ENCODE measurements around the gene ELP2.
"Not testable (repeated sequence)": the region's sequence is repeated elsewhere in the genome, so short reads cannot be mapped to it uniquely, and the experiment has no call there.

Gene ELP2

DNA sequence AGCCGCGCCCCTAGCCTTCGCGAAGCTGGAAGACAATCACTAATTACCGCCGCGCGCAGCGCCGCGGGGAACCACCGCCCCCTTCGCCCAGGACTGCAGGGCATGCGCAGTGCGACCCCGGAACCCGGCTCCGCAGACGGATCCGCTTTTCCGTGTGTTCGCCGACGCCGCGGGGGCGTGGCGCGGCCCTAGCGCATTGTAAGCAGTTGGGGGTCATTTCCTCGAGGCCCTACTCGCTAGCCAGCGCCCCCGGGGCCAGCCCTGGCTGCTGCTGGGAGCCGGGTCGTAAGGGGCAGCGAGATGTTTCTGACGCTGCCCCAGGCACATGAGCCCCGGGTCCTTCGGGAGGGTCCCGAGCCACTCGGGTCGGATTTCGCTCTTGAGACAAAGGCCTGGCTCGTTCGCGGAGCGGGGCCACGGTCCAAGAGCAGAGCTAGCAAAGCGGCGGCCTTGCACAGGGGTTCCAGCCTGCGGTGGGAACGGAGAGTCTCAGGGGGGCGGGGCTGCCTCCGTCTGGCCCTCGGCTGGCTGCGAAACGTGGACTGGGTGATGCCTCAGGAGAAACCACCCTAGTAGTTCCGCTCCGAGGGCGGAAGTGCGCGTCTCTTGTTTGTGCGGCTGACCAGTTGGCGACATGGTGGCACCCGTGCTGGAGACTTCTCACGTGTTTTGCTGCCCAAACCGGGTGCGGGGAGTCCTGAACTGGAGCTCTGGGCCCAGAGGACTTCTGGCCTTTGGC is at the start of gene ELP2, which contains the start of gene SLC39A6:
Gene ELP2, plus strand, starts transcription at position 600 of the 739 bp plus-strand sequence. Its CDS starts 35 bp downstream, at position 635.
Gene SLC39A6, minus strand, starts transcription at position 41 of the 739 bp plus-strand sequence. CDS start 2,333 bp downstream, outside the sequence.
- peak; percentile 88 for DNase-seq (ENCODE audit: low spot score)

- DNase-seq (ENCODE audit: low spot score): not testable (repeated sequence)
Observed at GRCh38 chr18:36081118-36081517, 48.6 kb upstream of the ELP2 start.

- no peak for DNase-seq (ENCODE audit: low spot score)
Observed at GRCh38 chr18:36083729-36084128, 46.0 kb upstream of the ELP2 start.

DNA sequence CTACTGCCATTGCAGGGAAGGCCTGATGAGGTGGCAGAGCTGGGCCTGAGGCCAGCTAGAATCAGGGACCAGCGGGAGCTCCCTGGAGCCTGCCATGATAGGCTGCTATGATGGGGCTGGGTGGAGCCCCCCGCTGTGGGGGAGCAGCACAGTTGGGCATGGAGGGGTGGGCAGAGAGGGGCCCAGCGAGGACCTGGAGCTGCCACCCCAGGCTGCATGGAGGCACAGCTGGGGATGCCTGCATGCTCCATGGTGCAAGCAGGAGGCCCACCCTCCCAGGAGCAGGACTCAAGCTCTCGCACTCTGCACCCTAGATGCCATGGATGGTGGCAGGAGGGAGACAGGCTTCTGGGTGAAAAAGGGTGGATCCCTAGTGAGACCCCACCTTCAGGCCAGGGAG is 44.5 kb upstream of the ELP2 start:
- no peak for DNase-seq (ENCODE audit: low spot score)

GRCh38 chr18:36086186-36086585 is 43.5 kb upstream of the ELP2 start:
- no peak for DNase-seq (ENCODE audit: low spot score)

GRCh38 chr18:36088256-36088655 is 41.4 kb upstream of the ELP2 start:
- no peak for DNase-seq (ENCODE audit: low spot score)

GRCh38 chr18:36089001-36089400 is 40.7 kb upstream of the ELP2 start:
- DNase-seq (ENCODE audit: low spot score): no peak

- DNase-seq (ENCODE audit: low spot score): not testable (repeated sequence)
Observed at GRCh38 chr18:36092116-36092515, 37.6 kb upstream of the ELP2 start.

DNA sequence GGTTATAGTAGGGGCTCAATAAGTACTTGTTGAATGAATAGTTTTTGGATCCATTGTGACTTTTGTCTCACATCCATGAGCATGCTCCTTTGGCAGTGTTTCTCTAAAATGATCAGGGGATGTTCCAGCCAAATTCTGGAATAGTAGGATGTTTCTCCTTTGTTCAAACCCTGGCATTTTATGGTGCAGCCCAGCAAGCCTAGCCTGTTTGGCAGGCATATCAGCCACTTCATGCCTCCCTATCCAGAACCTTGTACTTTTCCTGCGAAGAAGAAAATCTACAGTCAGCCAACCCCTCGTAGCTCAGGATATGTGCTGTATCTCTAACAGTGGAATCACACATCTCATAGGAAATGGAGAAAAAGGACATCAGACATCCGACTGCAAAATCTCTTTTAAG is 35.3 kb upstream of the ELP2 start:
- DNase-seq (ENCODE audit: low spot score): no peak

GRCh38 chr18:36095936-36096519 is 33.7 kb upstream of the ELP2 start:
- peak; percentile 51 for DNase-seq (ENCODE audit: low spot score)

DNA sequence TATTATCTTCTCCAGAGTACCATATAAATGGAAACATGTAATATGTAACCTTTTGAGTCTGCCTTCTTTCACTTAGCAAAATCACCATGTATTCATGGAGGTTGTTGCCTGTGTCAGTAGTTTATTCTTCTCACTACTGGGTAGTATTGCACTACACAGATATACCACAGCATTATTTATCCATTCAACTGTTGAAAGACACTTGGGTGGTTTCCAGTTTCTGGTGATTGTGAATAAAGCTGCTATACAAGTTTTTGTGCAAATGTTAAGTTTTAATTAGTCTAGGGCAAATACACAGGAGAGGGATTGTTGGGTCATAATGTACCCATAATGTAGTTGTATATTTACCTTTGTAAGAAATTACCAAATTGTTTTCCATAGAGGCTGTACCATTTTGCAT is 32.7 kb upstream of the ELP2 start:
- DNase-seq (ENCODE audit: low spot score): no peak

DNA sequence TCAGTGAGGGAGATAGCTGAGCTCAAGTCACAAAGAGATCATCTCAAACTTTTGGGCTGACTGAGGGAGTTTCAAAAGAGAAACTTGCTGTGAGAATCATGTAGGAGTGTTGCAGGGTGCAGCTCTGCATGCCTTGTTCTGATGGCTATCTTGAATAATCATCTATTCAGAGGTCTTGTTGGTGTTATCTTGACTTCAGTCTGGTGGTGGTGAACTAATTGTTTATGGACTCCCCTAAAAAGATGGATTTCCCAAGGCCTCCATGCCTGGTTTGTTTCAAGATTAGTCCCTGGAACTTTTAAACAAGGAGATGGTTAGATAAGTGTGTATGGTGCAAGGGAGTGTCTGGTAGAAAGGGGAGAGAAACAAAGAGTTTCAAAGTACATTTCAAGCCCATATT is 30.4 kb upstream of the ELP2 start:
- no peak for DNase-seq (ENCODE audit: low spot score)

DNA sequence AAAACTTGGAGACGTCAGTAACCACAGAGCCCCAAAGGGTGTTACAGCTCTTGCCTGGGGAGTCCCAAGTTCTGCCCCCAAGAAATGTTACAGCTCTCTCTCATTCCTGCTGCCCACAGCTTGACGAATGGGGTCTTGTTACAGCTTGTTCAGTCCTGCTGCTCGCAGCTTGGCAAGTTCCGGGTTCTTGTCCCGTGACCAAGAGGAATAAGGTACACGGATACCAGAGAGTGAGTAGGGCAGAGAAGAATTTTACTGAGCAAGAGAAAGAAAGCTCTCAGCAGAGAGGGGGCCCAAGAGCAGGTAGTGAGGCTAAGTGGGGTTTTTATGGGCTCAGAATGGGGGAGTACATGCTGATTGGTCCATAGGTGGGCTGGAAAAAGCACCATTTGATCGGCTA is 27.8 kb upstream of the ELP2 start:
- DNase-seq (ENCODE audit: low spot score): no peak

DNA sequence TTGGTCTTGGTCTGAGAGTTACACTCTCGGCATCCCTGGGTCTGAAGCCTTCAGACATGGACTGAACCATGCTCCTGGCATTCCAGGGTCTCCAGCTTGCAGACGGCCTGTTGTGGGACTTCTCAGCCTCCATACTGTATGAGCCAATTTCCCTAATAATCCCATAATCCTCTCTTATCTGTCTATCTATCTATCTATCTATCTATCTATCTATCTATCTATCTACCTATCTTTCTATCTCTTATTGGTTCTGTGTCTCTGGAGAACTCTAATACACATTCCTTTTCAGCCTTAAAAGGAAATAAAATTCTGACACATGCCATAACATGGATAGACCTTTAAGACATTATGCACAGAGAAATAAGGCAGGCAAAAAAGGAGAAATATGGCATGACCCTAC is 24.9 kb upstream of the ELP2 start:
- no peak for DNase-seq (ENCODE audit: low spot score)

DNA sequence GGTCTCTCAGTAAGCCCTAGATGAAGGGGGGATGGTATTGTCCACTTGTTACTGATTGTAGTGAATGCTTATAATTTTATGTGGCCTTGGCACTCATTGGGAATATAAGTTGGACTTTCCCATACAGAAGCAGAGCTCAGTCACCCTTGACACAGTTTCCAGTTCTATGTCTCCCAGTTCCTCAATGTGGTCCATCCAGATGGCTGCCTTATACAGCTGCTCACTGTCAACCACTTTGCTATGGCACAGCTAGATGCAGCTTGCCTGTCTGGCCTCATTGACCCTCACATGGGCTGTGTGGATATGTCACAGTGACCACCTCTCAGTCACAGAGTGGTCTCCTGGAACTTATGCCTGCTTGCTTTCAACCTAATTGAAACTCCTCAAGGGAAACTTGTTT is 22.2 kb upstream of the ELP2 start:
- no peak for DNase-seq (ENCODE audit: low spot score)

- no peak for DNase-seq (ENCODE audit: low spot score)
Observed at GRCh38 chr18:36108196-36108595, 21.5 kb upstream of the ELP2 start.

- DNase-seq (ENCODE audit: low spot score): no peak
Observed at GRCh38 chr18:36108601-36109000, 21.1 kb upstream of the ELP2 start.

DNA sequence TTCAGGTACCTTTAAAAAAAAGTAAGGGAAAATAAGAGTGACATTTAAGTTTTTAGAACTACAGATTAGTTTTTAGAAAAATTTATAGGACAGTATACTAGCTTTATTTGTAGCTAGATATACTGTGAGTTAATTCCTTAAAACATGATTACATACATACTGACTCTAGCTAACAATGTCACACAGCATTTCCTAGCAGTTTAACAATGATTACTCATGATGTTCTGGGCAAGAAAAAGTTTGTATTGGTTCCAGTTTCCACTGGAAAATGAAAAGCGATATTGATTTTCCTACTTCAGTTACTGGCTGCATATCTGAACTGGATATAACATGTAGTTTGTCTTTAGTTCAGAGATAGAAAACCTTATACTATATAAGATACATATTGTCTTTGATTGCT is 20.0 kb upstream of the ELP2 start:
- DNase-seq (ENCODE audit: low spot score): no peak

DNA sequence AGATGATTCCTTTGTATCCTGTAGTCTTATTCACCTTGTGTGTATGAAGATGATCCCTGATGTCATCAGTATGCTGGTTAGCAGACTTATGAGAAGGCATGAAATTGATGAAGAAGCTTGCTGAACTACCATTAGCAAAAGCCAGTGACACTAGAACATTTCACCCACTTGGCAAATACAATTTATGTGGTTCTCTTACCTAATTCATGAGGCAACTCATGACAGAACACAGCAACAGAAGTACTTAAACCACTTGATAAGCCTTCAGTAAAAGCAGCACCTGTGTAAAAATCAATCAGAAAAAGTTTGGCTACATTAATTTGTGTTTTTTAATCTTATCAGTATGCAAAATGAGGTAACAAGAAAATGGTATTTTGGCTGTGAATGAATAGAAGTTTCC is 17.4 kb upstream of the ELP2 start:
- DNase-seq (ENCODE audit: low spot score): no peak

- no peak for DNase-seq (ENCODE audit: low spot score)
Observed at GRCh38 chr18:36114251-36114650, 15.4 kb upstream of the ELP2 start.

GRCh38 chr18:36114738-36115137 is 15.0 kb upstream of the ELP2 start:
- DNase-seq (ENCODE audit: low spot score): no peak

- not testable (repeated sequence) for DNase-seq (ENCODE audit: low spot score)
Observed at GRCh38 chr18:36116771-36117170, 12.9 kb upstream of the ELP2 start.

DNA sequence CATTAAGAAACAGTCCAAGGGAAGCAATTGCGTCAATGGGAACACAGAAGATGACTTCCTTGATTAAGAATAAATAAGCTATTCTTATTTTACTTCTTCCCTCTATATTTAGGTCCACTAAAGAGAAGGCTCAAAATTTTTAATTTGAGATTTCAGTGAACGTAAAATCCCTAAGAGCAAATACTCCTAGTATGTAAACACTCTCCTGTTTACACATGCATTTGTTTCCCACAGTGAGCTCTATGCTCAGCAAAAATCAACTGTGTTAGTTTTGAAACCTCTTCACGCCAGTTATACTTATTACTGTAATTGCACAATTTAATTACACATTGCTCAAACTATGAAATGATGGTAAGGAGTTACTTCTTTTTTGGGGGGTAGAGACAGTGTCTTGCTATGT is 9.4 kb upstream of the ELP2 start:
- DNase-seq (ENCODE audit: low spot score): no peak

DNA sequence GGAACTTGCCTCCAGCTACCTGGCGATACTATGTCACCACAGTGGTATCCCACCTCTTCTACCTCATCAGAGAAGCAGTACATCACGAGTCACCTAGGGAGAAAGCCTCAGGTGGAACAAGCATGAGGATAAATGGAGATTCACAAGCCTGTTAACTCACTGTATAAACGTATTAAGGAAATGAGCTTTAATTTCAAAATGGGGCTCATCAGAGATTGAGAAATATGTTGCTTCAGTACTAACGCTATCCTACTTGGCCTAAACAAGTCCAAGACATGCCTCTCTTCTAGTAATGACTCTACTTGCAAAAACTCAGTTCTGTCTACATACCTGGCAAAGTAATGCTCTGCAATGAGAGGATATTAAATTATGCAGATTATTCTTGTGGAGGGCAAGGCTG is 4.9 kb upstream of the ELP2 start:
- no peak for DNase-seq (ENCODE audit: low spot score)

Data from SW480 (cell line).